Glutamatergic neuron (in vitro differentiated cells): ENCODE measurements around the gene PCDHA1. TPM values are rescaled to one million over a fixed set of nuclear protein-coding genes. Genes with fewer than 3 reads are reported as not detected.
A peak's percentile ranks its signal among the peaks of the same experiment; 100 is the strongest.

Experiments used
- DNase-seq: peaks from one replicate; pipeline ENCODE4 v3.0.0; 2022
- H3K27ac Mint-ChIP-seq: one replicate; pipeline ENCODE4 v1.8.0; 2020; ENCODE audit warnings: mild to moderate bottlenecking, mixed read lengths, inconsistent platforms; ENCODE audit not compliant: unreplicated experiment
- H3K27me3 Mint-ChIP-seq: one replicate; pipeline ENCODE4 v1.8.0; 2020; ENCODE audit warnings: mild to moderate bottlenecking, moderate library complexity, mixed read lengths, inconsistent platforms; ENCODE audit not compliant: unreplicated experiment
- H3K36me3 Mint-ChIP-seq: one replicate; pipeline ENCODE4 v1.8.0; 2020; ENCODE audit warnings: mild to moderate bottlenecking, mixed read lengths, inconsistent platforms; ENCODE audit not compliant: unreplicated experiment
- H3K4me1 Mint-ChIP-seq: one replicate; pipeline ENCODE4 v1.8.0; 2020; ENCODE audit warnings: mild to moderate bottlenecking, low read depth, mixed read lengths, inconsistent platforms; ENCODE audit not compliant: unreplicated experiment
- H3K4me3 Mint-ChIP-seq: one replicate; pipeline ENCODE4 v1.8.0; 2020; ENCODE audit warnings: mild to moderate bottlenecking, mixed read lengths, inconsistent platforms; ENCODE audit not compliant: unreplicated experiment
- H3K9me3 Mint-ChIP-seq: one replicate; pipeline ENCODE4 v1.8.0; 2020; ENCODE audit warnings: mild to moderate bottlenecking, moderate library complexity, mixed read lengths, inconsistent platforms; ENCODE audit not compliant: unreplicated experiment
- CTCF ChIP-seq: fragments of 200-600 bp; sonication (generic); IDR thresholded peaks from one replicate; pipeline ENCODE4 v1.5.0; 2021; ENCODE audit not compliant: partially characterized antibody, unreplicated experiment
- total RNA-seq: library from RNA; stranded (reverse); fragmentation: NEBNext Ultra II Directional; extraction: Animal tissue kit (Norgen Biotek cat#: 25700); gene quantifications from one replicate; pipeline ENCODE4 v1.2.1, GENCODE V29; 2021; ENCODE audit not compliant: unreplicated experiment

Gene PCDHA1
- total RNA-seq, 1 donor from 2014 or later = 0.69 TPM

DNA sequence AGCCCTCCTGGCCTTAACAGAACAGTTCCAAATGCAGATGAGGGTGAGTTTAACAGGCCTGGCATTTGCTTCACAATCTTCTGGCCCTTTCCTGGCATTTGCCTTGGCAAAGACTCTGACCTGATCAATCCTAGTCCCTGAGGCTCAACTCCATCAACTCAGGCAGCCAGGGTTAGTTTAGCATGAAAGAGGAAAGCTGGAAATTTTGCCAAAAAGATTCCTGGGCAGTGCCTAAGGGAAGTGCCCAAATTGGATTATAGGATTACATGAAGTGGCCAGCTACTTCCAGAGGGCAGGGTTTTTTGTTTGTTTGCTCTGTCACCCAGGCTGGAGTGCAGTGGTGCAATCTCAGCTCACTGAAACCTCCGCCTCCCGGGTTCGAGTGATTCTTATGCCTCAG lies 217.1 kb downstream of the PCDHA1 start:
- no peaks in the 10 kb centered on the region for H3K9me3 Mint-ChIP-seq
- peaks cover 13% of the 10 kb centered on the region for H3K4me1 Mint-ChIP-seq

DNA sequence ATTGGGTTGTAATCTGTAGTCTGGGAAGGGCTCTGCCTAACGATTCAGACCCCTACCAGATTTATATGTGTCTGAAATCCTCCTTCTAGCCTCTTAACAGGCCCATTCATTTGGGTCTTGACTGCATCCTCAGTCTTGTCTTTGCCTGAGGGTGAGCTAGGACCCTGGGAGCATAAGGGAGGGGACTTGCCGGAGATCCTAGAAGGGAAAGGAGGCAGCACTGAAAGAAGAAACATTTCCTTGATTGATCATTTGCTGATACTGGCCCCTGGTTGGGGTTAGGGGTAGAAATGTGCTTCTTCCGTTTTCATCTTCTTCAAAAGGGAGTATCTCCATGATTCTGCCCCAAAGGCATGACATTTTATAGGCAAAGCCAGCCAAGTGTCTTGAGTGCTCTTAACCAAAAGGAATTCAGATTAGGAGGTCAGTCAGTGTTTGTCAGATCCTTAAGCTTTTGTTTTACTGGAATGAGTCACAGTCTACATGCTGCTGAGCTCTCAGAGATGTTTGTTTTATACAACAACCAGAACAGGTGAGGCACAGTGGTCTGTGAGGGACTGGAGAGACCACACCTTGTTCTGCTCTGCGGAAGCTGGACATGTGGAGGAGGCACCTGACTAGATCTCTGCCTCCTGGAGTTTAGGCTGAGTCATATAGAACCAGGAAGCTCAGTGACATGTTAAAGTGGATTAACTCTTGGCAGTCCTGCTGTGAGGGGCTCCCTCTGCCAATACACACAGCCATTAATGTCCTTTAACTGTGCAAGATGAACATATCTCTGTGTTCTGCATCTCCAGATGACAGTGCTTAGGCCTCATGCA lies 218.1 kb downstream of the PCDHA1 start:
- no peak for TF ChIP-seq CTCF
- no peak overlapping the region for H3K4me3 Mint-ChIP-seq
- H3K9me3 Mint-ChIP-seq = no peaks in the 10 kb centered on the region
- H3K27ac Mint-ChIP-seq = peak overlapping the region; percentile 28
- no peak for DNase-seq
- no peaks in the 10 kb centered on the region for H3K36me3 Mint-ChIP-seq
- peaks cover 13% of the 10 kb centered on the region for H3K4me1 Mint-ChIP-seq
- H3K27me3 Mint-ChIP-seq = no peaks in the 10 kb centered on the region

More for the DNA sequence above, 217.1 kb downstream of the PCDHA1 start:
- DNase-seq = no peak
- Mint-ChIP-seq H3K27ac (peak overlapping the region; percentile 11), H3K4me3 (no peak overlapping the region), H3K36me3 (no peaks in the 10 kb centered on the region), H3K27me3 (no peaks in the 10 kb centered on the region)
- no peak for TF ChIP-seq CTCF

GRCh38 chr5:141007791-141008190 lies 221.9 kb downstream of the PCDHA1 start:
- no peak overlapping the region for H3K27ac Mint-ChIP-seq
- no peak for TF ChIP-seq CTCF
- H3K4me1 Mint-ChIP-seq = no peaks in the 10 kb centered on the region
- H3K9me3 Mint-ChIP-seq = peaks cover 1% of the 10 kb centered on the region
- no peak overlapping the region for H3K4me3 Mint-ChIP-seq
- no peaks in the 10 kb centered on the region for H3K36me3 Mint-ChIP-seq
- H3K27me3 Mint-ChIP-seq = no peaks in the 10 kb centered on the region
- DNase-seq = no peak

- TF ChIP-seq CTCF = no peak
- peaks cover 1% of the 10 kb centered on the region for H3K9me3 Mint-ChIP-seq
- H3K27me3 Mint-ChIP-seq = peaks cover 2% of the 10 kb centered on the region
- H3K4me1 Mint-ChIP-seq = no peaks in the 10 kb centered on the region
- H3K27ac Mint-ChIP-seq = no peak overlapping the region
- no peak for DNase-seq
- no peak overlapping the region for H3K4me3 Mint-ChIP-seq
- no peaks in the 10 kb centered on the region for H3K36me3 Mint-ChIP-seq
Observed at GRCh38 chr5:141010047-141010793, 224.3 kb downstream of the PCDHA1 start.

- no peak for TF ChIP-seq CTCF
- peaks cover 2% of the 10 kb centered on the region for H3K27me3 Mint-ChIP-seq
- no peak overlapping the region for H3K27ac Mint-ChIP-seq
- H3K4me3 Mint-ChIP-seq = no peak overlapping the region
- no peaks in the 10 kb centered on the region for H3K9me3 Mint-ChIP-seq
- DNase-seq = no peak
- no peaks in the 10 kb centered on the region for H3K36me3 Mint-ChIP-seq
- no peaks in the 10 kb centered on the region for H3K4me1 Mint-ChIP-seq
Observed at GRCh38 chr5:141017943-141018342, 232.0 kb downstream of the PCDHA1 start.
